Activated CD4-positive, alpha-beta T cell treated with anti-CD3 and anti-CD28 coated beads for 1 hour (primary cell): ENCODE data around the gene ENPP1.

Experiments used
- DNase-seq: peaks from one replicate; pipeline ENCODE4 v3.0.0-alpha.2; 2020

ENPP1 gene

GRCh38 chr6:131917763-131918649 is 110.2 kb downstream of the ENPP1 start:
- DNase-seq, result no peak

- DNase-seq, result no peak
Measured at GRCh38 chr6:131918650-131919355, 111.0 kb downstream of the ENPP1 start.

GRCh38 chr6:131920656-131921055 is 112.8 kb downstream of the ENPP1 start:
- DNase-seq, result no peak

- DNase-seq, result no peak
Measured at GRCh38 chr6:131923356-131923755, 115.5 kb downstream of the ENPP1 start.

- DNase-seq, result no peak
Measured at GRCh38 chr6:131924881-131925474, 117.2 kb downstream of the ENPP1 start.

GRCh38 chr6:131929264-131929663 is 121.4 kb downstream of the ENPP1 start:
- no peak for DNase-seq

- DNase-seq, result no peak
Measured at GRCh38 chr6:131929976-131930375, 122.2 kb downstream of the ENPP1 start.

GRCh38 chr6:131931063-131931750 is 123.4 kb downstream of the ENPP1 start:
- no peak for DNase-seq

GRCh38 chr6:131936156-131936555 is 128.3 kb downstream of the ENPP1 start:
- DNase-seq, result no peak

- DNase-seq, result no peak
Measured at GRCh38 chr6:131937226-131937625, 129.4 kb downstream of the ENPP1 start.

- no peak for DNase-seq
Measured at GRCh38 chr6:131937703-131938631, 130.1 kb downstream of the ENPP1 start.
